Pulmonary artery endothelial cell (primary cell): Measurements from ENCODE around the gene ENTPD6. TPM values are rescaled to one million over a fixed set of nuclear protein-coding genes. Genes with fewer than 3 reads are reported as not detected.
"Not testable (repeated sequence)": the region's sequence is repeated elsewhere in the genome, so short reads cannot be mapped to it uniquely, and the experiment has no call there.

ENCODE experiments used
- DNase-seq: peaks from one replicate; pipeline ENCODE4 v3.0.0-alpha.2; 2011; ENCODE audit warnings: low read depth, low spot score
- total RNA-seq: library from RNA; depleted of rRNA; stranded (reverse); fragments of >200 nt; gene quantifications from 2 replicates; pipeline ENCODE4 v1.2.3, GENCODE V29; 2014

Gene ENTPD6
- total RNA-seq, 1 donor from 2014 or later: 56.3 TPM

DNA sequence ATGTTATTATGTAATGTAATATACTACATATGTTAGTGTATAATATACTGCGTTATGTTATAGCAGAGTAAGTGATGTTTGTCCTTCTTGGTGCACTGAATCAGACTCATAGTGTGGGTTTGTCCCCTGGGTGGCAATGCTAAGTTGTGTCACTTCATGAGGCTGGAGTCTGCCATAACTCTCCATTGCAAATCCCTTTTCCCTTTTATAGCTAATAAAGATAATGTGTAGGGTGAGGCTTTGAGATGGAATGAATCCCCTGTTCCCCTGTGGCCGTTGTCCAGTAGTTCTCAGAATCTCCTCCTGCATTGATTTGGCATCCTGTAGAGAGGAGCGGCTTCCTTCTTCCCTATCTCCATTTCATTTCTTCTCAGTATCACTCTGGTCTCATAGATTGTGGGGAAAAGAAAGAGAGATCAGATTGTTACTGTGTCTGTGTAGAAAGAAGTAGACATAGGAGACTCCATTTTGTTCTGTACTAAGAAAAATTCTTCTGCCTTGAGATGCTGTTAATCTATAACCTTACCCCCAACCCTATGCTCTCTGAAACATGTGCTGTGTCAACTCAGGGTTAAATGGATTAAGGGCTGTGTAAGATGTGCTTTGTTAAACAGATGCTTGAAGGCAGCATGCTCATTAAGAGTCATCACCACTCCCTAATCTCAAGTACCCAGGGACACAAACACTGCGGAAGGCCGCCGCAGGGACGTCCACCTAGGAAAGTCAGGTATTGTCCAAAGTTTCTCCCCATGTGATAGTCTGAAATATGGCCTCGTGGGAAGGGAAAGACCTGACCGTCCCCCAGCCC is 45.5 kb downstream of the ENTPD6 start:
- not testable (repeated sequence) for DNase-seq

DNA sequence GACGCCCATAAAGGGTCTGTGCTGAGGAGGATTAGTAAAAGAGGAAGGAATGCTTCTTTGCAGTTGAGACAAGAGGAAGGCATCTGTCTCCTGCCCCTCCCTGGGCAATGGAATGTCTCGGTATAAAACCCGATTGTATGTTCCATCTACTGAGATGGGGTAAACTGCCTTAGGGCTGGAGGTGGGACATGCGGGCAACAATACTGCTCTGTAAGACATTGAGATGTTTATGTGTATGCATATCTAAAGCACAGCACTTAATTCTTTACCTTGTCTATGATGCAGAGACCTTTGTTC is 46.1 kb downstream of the ENTPD6 start:
- DNase-seq: not testable (repeated sequence)

DNA sequence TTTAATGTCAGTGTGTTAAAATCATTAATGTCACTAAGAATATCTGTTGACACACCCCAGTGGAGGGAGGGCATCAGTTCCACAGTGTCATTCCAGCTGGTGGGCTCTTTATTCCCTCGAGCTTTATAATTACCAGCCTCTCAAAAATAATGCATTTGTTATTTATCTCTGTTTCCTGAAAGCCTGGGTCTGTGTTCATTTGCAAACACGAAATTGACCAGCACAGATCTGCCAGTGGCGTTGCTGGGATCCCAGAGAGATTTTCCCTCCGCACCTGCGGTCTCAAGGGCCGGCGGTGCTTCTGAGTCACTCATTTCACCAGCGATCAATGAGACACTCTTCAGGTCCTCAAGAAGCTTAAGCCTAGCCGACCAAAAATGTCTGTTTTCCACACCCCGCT is 46.7 kb downstream of the ENTPD6 start:
- DNase-seq: no peak

DNA sequence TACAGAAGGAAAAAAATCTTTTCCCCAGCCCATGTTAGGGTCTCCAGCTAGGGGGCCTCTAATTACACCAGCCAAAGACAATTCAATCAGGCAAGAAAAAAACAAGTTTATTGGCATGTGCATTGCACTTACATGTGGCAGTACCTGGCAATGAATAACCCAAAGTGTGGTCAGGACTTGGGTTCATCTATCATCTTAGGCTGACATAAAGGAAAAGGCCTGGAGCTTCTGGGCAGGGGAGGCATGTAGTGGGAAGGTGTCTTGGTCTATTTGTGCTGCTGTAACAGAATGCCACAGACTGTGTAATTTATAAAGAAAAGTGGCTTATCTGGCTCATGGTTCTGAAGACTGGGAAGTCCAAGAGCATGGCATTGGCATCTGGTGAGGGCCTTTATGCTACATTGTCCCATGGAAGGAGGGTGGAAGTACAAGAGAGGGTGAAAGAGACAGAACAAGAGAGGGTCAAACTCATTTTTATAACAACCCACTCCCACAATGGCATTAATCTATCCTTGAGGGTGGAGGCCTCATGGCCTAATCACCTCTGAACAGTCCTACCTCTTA is 48.0 kb downstream of the ENTPD6 start:
- DNase-seq: no peak

DNA sequence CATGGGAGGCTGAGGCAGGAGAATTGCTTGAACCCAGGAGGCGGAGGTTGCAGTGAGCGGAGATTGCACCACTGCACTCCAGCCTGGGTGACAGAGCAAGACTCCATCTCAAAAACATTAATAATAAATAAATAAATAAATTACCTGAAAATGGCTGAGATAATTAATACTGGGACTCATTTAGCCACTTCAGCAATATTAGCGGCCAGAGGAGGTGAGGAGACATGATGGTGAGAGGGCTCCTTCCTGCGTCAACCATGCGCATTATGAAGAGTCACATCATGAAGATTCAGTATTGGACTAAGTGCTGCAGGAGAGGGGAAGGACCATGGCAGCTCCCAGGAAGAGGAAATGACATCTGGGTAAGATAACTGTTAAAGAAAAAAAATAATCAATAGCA is 49.5 kb downstream of the ENTPD6 start:
- DNase-seq: no peak

DNA sequence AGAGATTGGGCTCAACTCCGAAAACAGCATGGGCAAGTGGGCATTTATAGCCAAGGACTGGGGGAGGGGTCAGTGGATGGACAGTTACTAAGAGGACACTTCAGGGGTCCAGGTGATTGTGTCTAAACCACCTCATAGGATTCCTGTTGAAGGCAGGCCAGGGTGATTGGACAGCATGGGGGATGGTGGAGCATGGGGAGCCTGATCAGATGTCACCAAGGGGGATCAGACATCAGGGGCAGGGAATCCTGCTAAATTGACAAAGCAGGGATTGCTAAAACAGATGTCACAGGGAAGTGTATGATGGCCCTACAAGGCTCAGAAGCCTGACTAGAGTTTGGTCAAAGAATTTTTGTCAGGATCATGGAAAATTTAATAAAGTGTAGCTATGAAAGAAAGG is 49.9 kb downstream of the ENTPD6 start:
- DNase-seq: no peak

DNA sequence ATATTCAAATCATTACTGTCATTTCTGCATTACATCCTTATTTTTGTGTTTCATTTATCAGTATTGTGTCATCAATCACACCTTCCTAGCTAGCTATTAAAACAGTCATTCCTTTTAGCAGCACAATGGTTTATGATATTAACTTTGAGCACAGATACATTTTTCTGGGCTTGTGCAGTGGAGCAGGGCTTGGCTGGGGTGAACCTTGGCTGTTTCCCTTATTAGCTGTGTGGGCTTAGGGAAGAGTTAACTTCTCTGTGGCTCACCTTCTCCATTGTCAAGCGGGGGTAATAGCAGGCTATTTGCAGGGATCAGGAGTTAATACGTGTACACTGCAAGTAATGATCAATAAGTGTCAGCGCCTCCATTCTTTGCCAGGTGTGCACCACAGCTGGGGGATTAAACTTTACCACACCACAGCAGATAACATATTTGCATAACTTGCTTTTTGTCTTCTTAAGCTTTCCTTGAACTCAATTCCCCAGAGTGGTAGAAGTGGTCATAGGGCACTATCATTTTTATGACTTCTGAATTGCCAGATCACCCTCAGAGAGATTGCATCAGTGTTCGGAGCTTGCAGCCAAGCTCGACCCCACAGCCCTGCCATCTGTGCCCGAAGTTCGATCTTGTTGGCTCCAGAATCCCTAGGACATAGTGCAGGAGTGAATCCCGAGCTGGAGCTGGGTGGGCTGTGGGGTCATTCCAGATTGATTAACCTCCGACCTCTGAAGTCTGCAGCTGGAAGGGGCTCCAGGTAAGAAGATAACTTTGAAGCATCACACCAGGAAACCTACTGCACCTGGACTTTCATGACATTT is 50.9 kb downstream of the ENTPD6 start:
- no peak for DNase-seq

DNA sequence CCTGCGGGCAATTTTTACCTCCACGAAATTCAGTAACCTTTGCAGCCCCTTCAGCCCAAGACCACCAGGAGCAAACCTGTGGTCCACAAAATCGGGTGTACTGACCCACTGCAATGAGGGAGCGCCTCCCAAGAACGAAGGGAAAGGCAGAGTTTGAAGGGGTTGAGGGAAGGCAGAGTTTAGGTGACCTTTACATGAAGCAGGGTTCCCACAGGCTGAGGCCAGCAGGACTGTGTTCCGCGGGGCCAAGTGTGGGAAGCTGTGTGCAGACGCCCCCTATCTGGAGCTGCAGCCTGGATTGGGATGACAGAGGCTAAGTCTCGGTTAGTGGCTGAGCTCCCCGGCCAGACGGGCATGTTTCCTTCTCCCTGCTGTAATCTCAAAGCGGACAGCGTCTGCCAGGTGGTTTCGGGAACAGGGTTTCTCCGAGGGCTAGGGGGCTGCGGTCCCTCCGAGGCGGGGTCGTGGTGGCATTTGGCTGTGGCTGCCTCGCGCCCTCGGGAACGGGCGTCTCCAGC is 51.5 kb downstream of the ENTPD6 start:
- no peak for DNase-seq

DNA sequence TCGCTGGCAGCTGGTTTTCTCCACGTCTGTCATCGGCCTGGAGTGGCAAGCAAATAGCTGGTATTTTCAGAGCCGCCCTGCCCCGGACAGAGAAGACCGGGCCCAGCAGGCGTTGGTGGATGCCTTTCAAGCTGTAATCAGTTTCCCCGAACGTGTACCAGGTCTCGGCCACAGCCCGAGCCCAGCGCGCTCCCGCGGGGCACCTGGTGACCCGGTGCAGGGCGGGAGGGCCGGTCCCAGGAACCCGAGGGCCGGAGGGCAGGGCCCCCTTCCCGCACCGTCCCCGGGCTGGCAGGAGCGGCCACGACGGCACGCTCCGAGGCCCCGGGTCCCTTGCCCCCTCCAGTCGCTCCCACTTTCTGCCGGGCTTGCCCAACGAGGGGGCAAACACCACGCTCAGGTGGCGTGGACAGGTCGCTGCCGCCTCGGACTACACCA is 52.0 kb downstream of the ENTPD6 start:
- no peak for DNase-seq

DNA sequence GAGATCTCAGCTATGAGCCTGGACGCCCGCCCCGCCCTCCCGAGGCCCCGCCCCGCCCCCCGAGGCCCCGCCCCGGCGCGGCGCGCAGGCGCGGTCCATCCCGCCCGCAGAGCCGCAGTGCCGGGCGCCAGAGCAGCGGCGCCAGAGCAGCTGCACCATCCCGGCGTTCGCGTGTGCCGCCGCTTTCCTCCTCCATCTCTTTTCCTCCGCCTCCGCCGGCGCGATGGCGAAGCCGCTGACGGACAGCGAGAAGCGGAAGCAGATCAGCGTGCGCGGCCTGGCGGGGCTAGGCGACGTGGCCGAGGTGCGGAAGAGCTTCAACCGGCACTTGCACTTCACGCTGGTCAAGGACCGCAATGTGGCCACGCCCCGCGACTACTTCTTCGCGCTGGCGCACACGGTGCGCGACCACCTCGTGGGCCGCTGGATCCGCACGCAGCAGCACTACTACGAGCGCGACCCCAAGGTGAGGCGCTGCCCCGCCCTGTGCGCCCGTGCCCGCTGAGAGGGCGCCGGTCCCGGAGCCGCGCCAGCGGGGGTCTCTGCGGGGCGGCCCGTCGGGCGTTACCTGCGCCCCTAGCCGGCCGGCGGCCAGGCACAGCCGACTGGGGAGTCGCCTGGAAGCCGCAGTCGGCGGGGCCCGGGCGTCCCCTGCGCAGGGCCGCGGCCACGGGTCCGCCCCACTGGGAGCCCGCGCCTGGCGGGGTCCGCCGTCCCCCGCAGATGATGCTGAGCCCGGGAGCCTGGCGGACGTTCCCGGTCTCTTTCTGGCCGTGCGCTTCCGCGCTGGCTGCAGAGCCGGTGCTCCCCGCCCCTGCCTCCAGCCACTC is 52.7 kb downstream of the ENTPD6 start, which contains the start of gene PYGB:
PYGB (plus strand) TSS at position 130 of the 830 bp plus-strand sequence; CDS start at position 224, 94 bp downstream.
- peak; percentile 32 for DNase-seq

DNA sequence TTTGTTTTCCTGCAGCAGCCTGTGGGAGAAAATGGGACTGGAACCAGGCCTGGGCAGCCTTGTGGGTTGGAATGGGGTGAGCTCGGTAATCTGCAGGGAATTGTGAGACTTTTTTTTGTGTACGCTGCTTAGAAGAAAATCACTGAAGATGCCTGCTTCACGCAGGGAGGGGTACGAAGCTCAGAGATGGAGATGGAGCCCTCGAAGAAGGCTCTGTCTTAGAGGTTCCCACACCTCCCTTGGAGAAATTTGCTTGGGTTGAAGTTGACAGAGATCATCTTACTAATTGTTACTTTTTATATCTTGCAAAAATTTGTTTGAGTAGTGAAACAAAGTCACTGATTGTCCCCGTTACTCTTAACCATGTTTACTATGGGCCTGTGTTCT is 53.3 kb downstream of the ENTPD6 start:
- no peak for DNase-seq

DNA sequence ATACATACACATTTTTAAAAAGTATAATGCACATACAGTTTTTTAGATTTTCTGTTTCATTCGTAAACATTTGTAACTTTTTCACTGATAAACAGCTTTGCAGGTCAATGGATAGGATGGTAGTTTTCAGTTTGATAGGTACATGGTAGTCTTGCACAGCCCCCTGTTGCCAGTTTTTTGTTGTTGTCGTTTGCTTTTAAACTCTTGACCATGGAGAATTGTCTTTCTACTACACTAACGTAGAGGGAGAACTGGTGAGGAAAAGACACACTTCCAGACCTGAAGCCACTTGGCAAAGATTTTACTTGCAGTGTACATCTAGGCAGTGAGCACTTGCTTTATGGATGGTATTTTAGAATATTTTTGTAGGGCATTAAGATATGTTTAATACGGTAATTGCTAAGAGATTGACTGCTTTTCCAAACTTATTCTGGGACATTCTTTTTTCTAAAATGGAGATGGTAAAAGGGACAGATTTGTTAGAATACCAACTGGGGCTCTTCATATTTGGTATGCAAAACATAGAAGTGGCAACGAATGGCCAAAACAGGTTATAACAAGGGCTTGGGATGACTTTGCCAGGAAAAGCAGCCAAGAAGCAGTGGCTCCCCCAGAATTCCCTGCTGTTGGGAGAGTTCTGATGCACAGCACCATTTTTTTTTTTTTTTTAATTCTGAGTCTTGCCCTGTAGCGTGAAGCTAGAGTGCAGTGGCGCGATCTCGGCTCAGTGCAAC is 53.9 kb downstream of the ENTPD6 start:
- no peak for DNase-seq

DNA sequence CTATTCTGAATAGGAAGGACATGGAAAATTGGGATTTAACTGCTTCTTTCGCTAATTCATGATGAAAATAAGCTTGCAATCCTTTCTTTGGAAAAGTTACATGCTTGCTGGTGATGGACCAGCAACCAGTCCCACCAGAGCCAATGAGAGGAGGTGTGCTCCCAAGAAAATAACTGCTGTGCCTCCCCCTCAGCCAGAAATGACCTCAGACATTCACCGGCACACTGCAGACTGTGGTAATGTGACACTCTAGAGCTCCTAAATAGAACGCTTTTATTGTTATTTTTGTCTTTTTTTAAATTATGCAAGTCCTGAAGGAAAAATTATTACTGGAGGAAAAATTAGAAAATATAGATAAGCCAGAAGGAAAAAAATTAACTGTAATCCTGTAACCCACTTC is 55.0 kb downstream of the ENTPD6 start:
- no peak for DNase-seq

DNA sequence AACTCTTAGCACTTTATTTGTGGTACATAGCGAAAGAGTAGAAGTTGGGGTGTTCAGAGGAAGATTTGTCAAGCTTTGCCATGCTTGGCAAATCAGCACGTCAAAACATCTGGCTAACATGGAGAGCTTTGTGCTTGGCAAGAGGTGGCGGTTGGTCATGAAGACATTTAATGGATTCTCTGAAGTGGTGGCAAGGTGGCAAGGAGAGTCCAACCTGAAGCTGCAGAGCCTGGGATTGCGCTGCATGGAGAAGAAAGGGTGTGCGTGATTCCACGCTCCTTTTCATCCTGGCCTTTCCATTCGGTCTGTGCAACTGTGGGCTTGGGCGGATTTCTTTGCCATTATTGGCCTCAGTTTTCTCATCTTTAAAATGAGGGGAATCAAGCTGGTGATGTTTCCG is 55.5 kb downstream of the ENTPD6 start:
- DNase-seq: no peak

DNA sequence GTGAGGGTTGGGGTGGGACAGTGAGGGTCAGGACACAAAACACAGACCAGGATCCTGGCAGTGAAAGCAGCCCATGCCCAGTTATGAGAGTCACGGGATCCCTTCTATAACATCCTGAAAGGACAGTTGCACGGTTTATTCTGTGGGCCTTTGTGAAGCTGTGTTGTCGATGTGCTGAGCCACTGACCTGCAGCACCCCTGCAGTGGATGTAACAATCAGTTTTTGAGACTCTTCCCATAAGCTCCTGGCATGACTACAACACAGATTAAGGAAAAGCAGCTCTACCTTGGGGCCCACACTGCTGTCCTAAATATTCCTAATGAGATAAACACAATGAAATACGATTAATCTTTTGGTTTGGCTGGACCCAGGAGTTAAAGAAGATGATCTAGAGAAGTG is 56.0 kb downstream of the ENTPD6 start:
- DNase-seq: no peak

DNA sequence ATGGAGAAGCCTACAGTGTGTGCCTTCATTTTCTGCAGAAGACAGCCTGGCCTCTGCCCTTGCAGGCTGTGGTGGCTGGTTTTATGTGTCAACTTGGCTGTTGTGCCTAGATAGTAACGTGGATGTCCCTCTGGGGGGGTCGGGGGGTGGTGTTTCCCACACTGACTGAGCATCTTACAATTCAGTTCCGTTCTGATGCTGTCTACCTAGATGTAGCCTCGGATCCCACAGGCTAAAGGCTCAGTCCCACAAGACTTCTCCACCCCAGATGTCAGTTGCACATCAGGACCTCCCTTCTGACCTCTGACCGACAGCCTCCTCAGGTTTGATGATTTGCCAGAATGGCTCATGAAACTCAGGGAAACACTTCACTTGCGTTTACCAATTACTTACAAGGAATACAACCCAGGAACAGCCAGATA is 56.7 kb downstream of the ENTPD6 start:
- no peak for DNase-seq

DNA sequence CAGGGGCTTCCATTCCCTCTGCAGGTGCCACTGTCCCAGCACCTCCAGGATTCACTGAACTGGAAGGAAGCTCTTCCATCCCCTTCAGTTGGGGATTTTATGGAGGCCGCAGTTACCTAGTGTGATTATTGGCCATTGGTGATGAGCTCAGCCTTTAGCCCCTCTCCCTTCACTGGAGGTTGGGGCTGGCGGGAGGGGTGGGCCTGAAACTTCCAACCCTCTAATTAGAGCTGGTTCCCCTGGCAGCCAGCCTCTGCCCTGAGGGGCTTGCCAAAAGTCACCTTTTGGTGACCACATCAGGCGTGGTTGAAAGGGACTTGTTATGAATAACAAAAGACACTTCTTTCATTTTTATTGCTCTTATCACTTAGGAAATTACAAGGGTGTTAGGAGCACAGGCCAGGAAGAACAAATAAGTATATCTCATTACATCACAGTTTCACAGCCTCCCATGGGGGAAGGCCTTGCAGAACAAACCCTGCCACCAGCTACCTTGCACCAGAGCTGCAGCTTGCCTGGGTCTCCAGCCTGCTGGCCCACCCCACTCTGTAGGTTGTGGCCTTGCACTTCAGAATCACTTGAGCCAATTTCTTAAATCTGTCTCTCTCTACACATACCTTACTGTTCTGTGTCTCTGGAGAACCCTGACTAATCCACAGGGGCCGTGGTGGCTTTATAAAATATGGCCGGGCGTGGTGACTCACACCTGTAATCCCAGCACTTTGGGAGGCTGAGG is 57.3 kb downstream of the ENTPD6 start:
- no peak for DNase-seq

DNA sequence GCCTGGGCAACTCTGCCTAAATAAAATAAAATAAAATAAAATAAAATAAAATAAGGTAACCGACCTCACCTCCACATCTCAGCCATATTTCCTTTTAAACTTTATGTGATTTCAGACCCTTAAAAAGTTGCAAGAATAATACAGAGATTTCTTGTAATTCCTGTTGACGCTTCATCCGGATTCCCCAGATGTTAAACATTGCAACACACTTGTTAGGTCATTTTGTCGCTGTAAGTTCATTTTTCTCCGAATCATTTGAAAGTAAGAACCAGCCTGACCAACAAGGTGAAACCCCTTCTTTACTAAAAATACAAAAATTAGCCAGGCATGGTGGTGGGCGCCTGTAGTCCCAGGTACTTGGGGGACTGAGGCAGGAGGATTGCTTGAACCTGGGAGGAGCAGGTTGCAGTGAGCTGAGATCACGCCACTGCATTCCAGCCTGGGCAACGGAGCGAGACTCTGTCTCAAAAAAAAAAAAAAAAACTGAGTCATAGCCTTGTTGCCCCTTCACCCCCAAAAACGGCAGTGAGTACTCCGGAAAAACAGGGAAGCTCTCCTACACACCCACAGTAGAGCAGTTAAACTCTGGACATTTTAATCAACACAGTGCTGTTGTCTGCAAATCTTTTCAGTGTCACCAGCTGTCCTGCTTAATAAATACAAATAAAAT is 58.2 kb downstream of the ENTPD6 start:
- no peak for DNase-seq

DNA sequence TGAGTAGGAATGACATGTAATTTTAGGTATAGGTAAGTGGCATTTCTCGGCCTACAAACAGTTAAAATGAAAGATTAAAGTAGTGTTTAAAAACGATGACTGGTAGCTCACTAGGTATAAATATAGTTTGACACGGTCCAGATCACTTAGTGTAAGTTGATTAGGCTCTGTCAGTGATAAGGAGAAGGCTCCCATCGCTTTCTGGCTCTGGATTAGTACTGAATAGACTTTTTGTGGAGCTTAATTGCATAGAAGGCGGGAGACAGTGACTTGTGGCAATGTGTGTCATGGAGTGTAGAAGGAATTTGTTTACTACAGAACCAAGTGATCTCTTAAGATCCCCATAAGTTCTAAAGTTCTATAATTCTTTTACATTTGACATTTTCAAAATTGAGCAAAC is 59.1 kb downstream of the ENTPD6 start:
- DNase-seq: no peak
